Common myeloid progenitor, CD34-positive (primary cell): Measurements from ENCODE around the gene ASTN2.

ENCODE experiments used
- CTCF ChIA-PET: fragments of 350-600 bp; sonication (Branson Sonifier 250); formaldehyde crosslinking; loops from one replicate; lab custom pipeline; 2021; ENCODE audit warnings: antibody characterized with exemption; lab: Charles Lee
- POLR2A ChIA-PET: fragments of 350-600 bp; sonication (Branson Sonifier 250); formaldehyde crosslinking; loops from one replicate; lab custom pipeline; 2021; ENCODE audit warnings: antibody characterized with exemption; lab: Charles Lee
- DNase-seq, 3 donors: peaks; one replicate each; pipeline versions ENCODE4 v3.0.0 to v3.0.0-alpha.2; 2013
- H3K27ac ChIP-seq, 2 experiments: 1 replicate in 1 of 2; 2 replicates in 1 of 2; pipeline ENCODE4 v1.7.0; 2013; ENCODE audit warnings: inconsistent platforms in 2 of 2, low read length in 2 of 2, mild to moderate bottlenecking in 2 of 2, low read depth in 1 of 2, moderate library complexity in 1 of 2; ENCODE audit not compliant: severe bottlenecking in 2 of 2, insufficient read depth in 1 of 2, poor library complexity in 1 of 2
- H3K27me3 ChIP-seq, 5 experiments: replicated peaks in 2 of 5; 1 replicate in 3 of 5; 2 replicates in 2 of 5; pipeline versions ENCODE4 v1.6.1 to v1.7.0; 2013; ENCODE audit warnings: low read length in 4 of 5, mild to moderate bottlenecking in 2 of 5, moderate library complexity in 2 of 5, inconsistent platforms in 1 of 5; ENCODE audit not compliant: insufficient read depth in 5 of 5, control insufficient read depth in 4 of 5
- H3K36me3 ChIP-seq, 4 experiments: 1 replicate in 2 of 4; 2 replicates in 2 of 4; pipeline versions ENCODE4 v1.6.1 to v1.7.0; 2013; ENCODE audit warnings: low read length in 3 of 4, control low read depth in 1 of 4, mild to moderate bottlenecking in 1 of 4; ENCODE audit not compliant: control insufficient read depth in 4 of 4, insufficient read depth in 4 of 4
- H3K4me1 ChIP-seq, 4 experiments: 1 replicate in 3 of 4; 2 replicates in 1 of 4; pipeline versions ENCODE4 v1.6.1 to v1.7.1; 2013; ENCODE audit warnings: low read length in 3 of 4, mild to moderate bottlenecking in 3 of 4, control low read depth in 1 of 4, inconsistent platforms in 1 of 4, moderate library complexity in 1 of 4; ENCODE audit not compliant: control insufficient read depth in 4 of 4, insufficient read depth in 4 of 4; ENCODE audit errors: control extremely low read depth in 1 of 4
- H3K4me3 ChIP-seq, 7 experiments: 1 replicate in 4 of 7; 2 replicates in 3 of 7; pipeline versions ENCODE4 v1.5.1 to v1.7.0; 2013; ENCODE audit warnings: mild to moderate bottlenecking in 7 of 7, low read length in 6 of 7, moderate library complexity in 6 of 7, inconsistent platforms in 2 of 7, low read depth in 2 of 7, control low read depth in 1 of 7; ENCODE audit not compliant: insufficient read depth in 4 of 7, control insufficient read depth in 1 of 7; ENCODE audit errors: extremely low read depth in 1 of 7
- H3K9me3 ChIP-seq, 5 experiments: 1 replicate in 4 of 5; 2 replicates in 1 of 5; pipeline versions ENCODE4 v1.6.1 to v1.7.1; 2013; ENCODE audit warnings: low read length in 4 of 5, mild to moderate bottlenecking in 2 of 5, inconsistent platforms in 1 of 5, low read depth in 1 of 5, moderate library complexity in 1 of 5; ENCODE audit not compliant: control insufficient read depth in 4 of 5, insufficient read depth in 2 of 5; ENCODE audit errors: control extremely low read depth in 1 of 5
- WGBS: methylation state at CpG from one replicate; pipeline ENCODE4 v1.1.5; 2013; ENCODE audit not compliant: insufficient coverage; 5-methylcytosine and 5-hydroxymethylcytosine counted together

ASTN2 gene

GRCh38 chr9:116471944-116472506, 942.8 kb downstream of the ASTN2 start:
- CTCF ChIA-PET = interaction anchor here (1.0 to 1.5 kb wide), 2 partner anchors 10 to 19 kb away, joined by 3 to 5 read pairs; no protein-coding TSS in a partner anchor
- 95% methylated on average over 7 of the region's 7 CpGs for WGBS

DNA sequence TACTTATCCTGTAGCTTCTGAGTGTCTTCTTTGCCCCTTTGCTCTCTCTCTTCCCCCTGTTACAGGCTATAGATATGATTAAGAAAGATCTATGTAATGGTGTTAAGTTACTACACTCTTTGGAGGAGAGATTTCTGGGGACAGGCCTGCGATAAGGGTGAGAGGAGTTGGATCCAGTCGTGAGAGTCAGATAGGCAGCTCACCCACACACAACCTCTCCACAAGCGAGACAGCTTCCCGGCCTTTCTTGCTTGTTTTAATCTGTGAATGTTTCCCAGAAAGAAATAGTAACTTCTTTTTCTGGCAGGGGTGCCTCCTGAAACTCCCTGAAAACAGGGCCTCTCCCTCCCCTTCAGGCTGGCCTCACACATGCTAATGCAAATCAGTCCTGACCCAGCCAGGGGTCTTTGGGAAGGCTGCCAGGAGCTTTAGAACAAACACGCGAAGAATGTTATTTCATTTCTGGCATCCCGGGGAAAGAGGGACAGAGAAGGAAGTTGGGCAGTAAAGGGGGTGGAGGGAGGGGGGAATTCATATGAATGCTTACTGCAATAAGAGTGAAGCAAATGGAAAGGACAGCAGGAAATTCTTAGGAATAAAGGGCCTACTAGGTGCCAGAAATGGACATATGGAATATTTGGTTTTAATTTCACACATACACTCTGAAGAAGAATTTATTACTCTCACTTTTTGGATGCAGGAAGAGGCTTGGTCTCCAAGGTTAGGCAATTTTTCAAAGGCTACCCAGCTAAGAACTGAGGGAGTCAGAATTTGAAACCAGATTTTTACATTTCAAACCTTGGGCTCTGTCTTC, 943.6 kb downstream of the ASTN2 start:
- Histone ChIP-seq H3K27me3 (no peaks in the 10 kb centered on the region), H3K36me3 (no peaks in the 10 kb centered on the region), H3K4me3 (no peak overlapping the region), H3K27ac (peak overlapping the region in 1 of 2 experiments; percentile 60), H3K4me1 (peaks cover 0 to 7% (median 0%) of the 10 kb centered on the region in 4 experiments), H3K9me3 (peaks cover 0 to 1% (median 0%) of the 10 kb centered on the region in 5 experiments)
- WGBS = 20% methylated on average over 4 of the region's 7 CpGs
- no peak for DNase-seq
- ChIA-PET POLR2A (no interaction called here), CTCF (interaction anchor here (1.0 to 1.5 kb wide), 2 partner anchors 9 to 20 kb away, joined by 3 to 5 read pairs; no protein-coding TSS in a partner anchor)

More at GRCh38 chr9:116471944-116472506, 942.8 kb downstream of the ASTN2 start:
- Histone ChIP-seq H3K36me3 (no peaks in the 10 kb centered on the region), H3K27ac (no peak overlapping the region), H3K4me3 (no peak overlapping the region), H3K27me3 (no peaks in the 10 kb centered on the region), H3K4me1 (peaks cover 0 to 7% (median 0%) of the 10 kb centered on the region in 4 experiments), H3K9me3 (peaks cover 0 to 1% (median 0%) of the 10 kb centered on the region in 5 experiments)
- DNase-seq = no peak
- POLR2A ChIA-PET = no interaction called here

DNA sequence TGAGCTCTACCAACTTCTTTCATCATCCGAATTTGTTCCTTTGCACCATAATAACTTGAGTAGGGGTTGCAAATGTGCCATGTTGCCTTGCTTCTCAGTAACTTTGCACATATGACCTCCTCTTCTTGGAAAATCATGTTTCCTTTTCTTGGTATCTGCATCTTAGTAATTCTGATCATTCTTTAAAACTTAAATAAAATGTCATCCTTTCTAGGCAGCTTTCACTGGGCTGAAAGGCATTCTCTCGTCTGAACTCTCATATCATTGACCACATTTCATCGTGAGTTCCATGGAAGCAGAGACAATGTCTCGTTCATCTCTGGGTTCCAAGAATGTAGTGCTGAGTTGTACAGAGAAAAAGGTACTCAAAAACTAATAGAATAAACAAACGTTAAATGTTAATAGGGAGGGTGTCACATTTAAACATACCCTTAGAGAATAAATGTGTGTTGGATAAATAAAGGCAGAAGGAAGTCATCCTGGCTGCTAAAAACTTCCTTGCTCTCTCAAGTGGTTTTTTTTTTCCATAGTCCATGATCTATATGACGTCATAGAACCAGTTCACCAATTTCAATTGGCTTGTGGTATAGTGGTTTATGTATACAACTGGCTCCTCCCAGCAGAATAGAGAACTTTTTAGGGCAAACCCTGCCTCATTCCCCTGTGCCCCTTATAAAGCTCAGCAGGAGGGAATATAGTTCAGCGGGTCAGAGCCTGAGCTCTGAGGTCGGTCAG, 945.9 kb downstream of the ASTN2 start:
- H3K27me3 ChIP-seq = no peaks in the 10 kb centered on the region
- no peak overlapping the region for H3K4me3 ChIP-seq
- H3K9me3 ChIP-seq = peaks cover 0 to 1% (median 0%) of the 10 kb centered on the region in 5 experiments
- no peak overlapping the region for H3K27ac ChIP-seq
- CTCF ChIA-PET = interaction anchor here (0.8 to 1.3 kb wide), 3 partner anchors 21 to 825 kb away, joined by 3 read pairs; no protein-coding TSS in a partner anchor
- no peak for DNase-seq
- peaks cover 0 to 7% (median 0%) of the 10 kb centered on the region in 4 experiments for H3K4me1 ChIP-seq
- POLR2A ChIA-PET = no interaction called here
- 100% methylated on average over 3 of the region's 8 CpGs for WGBS
- no peaks in the 10 kb centered on the region for H3K36me3 ChIP-seq

GRCh38 chr9:116468369-116468768, 946.5 kb downstream of the ASTN2 start:
- WGBS = no CpG with 5 or more reads among the region's 1 CpG
- ChIA-PET POLR2A (no interaction called here), CTCF (interaction anchor here (0.8 to 1.3 kb wide), 3 partner anchors 20 to 826 kb away, joined by 3 read pairs; no protein-coding TSS in a partner anchor)
- Histone ChIP-seq H3K36me3 (no peaks in the 10 kb centered on the region), H3K4me3 (no peak overlapping the region), H3K27me3 (no peaks in the 10 kb centered on the region), H3K9me3 (peaks cover 0 to 1% (median 0%) of the 10 kb centered on the region in 5 experiments), H3K4me1 (peaks cover 0 to 7% (median 0%) of the 10 kb centered on the region in 4 experiments), H3K27ac (no peak overlapping the region)
- no peak for DNase-seq

DNA sequence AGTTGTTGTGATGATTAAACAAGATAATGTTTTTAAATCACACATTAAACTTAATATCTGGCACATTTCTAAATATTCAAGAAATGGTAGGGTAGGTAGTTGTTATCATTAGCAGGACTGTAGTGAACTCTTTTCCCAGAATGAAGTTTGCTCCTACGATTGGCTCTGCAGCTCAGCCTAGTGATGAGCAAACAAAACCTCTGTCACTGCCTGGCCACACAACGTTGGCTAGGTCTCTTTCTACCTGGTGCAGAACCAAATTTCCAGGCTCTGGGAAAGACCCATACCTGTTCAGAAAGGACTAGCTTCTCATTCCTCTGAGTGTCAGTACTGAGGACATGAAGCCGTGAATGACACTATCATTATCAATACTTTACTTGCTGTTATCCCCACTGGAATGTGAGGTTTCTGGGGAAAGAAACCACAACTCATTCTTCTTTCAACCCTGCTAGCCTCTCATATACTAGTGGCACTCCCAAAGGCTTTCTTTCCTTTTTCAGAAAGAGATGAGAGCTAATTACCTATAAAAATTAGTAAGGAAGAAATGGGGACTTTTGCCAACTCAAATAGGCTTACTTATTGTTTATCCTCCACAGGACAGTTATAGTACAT, 947.0 kb downstream of the ASTN2 start:
- no peaks in the 10 kb centered on the region for H3K27me3 ChIP-seq
- DNase-seq = no peak
- H3K4me3 ChIP-seq = no peak overlapping the region
- H3K27ac ChIP-seq = no peak overlapping the region
- peaks cover 0 to 1% (median 0%) of the 10 kb centered on the region in 5 experiments for H3K9me3 ChIP-seq
- POLR2A ChIA-PET = no interaction called here
- CTCF ChIA-PET = interaction anchor here (0.9 kb wide), 1 partner anchor 29 kb away, joined by 3 read pairs; no protein-coding TSS in a partner anchor
- peaks cover 0 to 7% (median 0%) of the 10 kb centered on the region in 4 experiments for H3K4me1 ChIP-seq
- WGBS = 92% methylated on average over 3 of the region's 3 CpGs
- H3K36me3 ChIP-seq = no peaks in the 10 kb centered on the region

- peak in 2 of 3 donors; percentile 37 to 49 for DNase-seq
- CTCF ChIA-PET = no interaction called here
- no peaks in the 10 kb centered on the region for H3K36me3 ChIP-seq
- H3K4me3 ChIP-seq = no peak overlapping the region
- H3K27ac ChIP-seq = peak overlapping the region in 1 of 2 experiments; percentile 74
- H3K4me1 ChIP-seq = peaks cover 0 to 4% (median 0%) of the 10 kb centered on the region in 4 experiments
- WGBS = 74% methylated on average over 5 of the region's 5 CpGs
- no peaks in the 10 kb centered on the region for H3K27me3 ChIP-seq
- POLR2A ChIA-PET = interaction anchor here (0.7 kb wide), 1 partner anchor 11 kb away, joined by 3 read pairs; no protein-coding TSS in a partner anchor
- peaks cover 0 to 1% (median 0%) of the 10 kb centered on the region in 5 experiments for H3K9me3 ChIP-seq
These were observed 948.3 kb downstream of the ASTN2 start for GRCh38 chr9:116466271-116467235.
